Limb (tissue), 2 donors: ENCODE results near the gene SHB.

Source experiments
- DNase-seq, 2 donors: peaks; one replicate each; pipeline ENCODE4 v3.0.0-alpha.2; 2016; ENCODE audit errors: extremely low spot score in 2 of 2

The SHB gene

DNA sequence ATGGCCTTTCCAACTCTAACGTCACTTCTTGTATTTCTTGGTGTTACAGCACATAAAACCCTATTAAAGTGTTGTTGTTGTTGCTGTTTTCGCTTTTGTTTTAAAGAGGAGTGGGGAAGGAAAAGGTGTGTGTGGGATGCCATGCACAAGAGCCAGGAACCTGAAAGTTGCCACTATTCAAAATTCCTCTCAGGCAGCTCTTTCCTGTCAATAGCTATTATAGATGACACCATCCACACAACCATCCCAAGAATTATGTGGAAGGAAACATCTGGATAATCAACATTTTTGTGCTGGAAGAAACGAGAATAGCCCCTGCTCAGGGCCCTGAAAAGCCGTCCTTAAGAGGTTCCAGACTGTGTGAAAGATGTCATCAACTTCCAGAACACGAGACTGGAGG is 79.3 kb downstream of the SHB start:
- DNase-seq = no peak

DNA sequence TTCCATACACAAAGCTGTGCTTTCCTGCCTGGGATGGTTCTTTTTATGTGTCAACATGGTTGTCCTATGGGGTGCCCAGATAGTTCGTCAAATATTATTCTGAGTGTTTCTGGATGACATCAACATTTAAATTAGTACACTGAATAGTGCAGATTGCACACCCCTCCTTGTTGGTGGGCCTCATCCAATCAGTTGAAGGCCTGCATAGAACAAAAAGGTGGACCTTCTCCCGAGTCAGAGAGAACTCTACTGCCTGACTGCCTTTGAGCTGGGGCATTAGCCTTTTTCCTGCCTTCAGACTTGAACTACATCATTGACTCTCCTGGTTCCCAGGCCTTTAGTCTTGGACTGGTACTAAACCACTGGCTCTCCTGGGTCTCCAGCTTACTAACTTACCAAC is 80.4 kb downstream of the SHB start:
- DNase-seq = no peak

DNA sequence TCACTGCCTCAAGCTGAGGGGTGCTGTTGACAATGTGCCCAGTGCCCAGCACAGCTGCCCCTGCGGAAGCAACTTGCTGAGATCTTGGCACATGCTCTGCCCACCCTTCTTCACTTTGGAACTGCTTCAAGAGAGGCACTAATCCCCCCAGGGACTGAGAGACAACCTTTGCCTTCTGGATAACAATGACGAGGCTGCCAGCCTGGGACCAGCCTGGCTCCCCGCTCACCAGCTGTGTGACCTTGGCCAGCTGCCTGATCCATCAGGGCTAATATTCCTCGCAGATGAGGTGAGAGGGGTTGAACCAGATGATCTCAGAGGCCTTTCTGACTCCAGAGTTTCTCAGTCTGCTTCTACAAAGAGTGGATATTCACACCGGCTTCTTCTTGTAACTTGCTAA is 81.0 kb downstream of the SHB start:
- DNase-seq = no peak

- no peak for DNase-seq
Observed at GRCh38 chr9:37987467-37987981, 81.5 kb downstream of the SHB start.

- no peak for DNase-seq
Observed at GRCh38 chr9:37986771-37987258, 82.2 kb downstream of the SHB start.

- DNase-seq = no peak
Observed at GRCh38 chr9:37986001-37986400, 83.0 kb downstream of the SHB start.

GRCh38 chr9:37984672-37985611 is 84.1 kb downstream of the SHB start:
- DNase-seq = no peak

DNA sequence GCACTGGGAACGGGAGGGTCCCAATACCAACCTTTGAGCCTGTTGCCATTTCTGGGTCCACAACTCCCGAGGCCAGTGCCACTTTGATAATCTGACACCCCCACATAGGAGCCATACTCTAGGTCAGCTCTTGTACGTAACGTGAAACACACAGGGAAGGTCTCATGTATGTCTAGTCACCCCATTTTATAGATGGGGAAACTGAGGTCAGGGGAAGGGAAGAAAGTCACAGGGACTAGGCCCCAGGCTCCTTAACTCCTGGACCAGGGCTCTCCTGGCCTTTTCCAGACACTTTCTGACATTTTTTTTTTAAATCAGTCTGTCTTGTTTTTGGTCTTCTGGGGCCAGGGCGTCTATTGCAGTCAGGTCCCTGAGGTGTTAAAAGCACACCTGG is 84.8 kb downstream of the SHB start:
- no peak for DNase-seq

DNA sequence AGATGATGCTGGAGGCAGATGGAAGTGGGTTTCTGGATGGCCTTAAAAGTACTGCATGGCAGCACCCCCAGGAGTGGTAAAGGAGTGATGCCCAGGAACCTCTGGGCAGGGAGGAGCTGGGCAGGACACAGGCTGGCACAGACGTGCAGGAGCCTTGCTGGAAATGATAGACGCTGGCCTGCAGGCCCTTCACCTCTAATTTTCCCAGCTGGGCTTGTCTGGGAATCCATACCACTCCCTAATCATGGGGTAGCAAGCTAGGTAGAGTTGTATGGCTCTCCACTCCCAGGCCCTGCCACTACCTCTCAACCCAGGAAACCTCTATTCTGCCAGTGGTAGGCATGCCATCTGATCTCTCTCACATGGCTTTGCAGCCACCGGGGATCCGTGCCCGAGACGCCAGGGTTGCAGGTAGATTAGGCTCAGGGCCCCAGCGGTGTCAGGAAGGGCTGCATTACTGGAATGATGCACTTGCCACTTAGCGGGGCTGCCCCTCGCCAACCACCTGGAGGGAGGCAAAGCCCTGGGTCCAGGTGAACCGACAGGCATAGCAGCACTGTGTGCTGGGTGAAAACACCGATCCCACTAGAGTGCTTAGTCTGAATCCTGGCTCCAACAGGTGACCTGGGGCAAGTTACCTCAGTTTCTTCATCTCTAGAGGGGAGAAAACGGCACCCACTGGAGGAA is 85.5 kb downstream of the SHB start:
- no peak for DNase-seq

GRCh38 chr9:37979844-37980243 is 89.2 kb downstream of the SHB start:
- no peak for DNase-seq

DNA sequence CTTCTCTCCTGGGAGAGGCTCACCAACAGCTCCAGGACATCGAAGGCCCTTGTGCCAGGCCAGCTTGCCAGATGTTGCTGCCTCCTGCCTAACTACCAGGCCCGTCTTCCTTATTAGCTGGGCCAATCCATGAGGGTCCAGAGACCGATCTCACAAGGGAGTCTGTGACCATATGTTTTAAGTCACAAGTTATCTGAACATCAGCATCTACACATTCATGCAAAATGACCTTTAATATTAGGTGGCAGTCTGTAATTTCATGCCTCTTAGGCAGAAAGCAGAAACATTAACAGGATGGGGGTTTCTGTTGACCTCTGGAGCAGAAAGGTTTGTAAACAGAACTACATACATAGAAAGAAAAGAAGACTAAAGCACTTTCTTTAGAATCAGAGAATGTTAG is 90.0 kb downstream of the SHB start:
- no peak for DNase-seq

DNA sequence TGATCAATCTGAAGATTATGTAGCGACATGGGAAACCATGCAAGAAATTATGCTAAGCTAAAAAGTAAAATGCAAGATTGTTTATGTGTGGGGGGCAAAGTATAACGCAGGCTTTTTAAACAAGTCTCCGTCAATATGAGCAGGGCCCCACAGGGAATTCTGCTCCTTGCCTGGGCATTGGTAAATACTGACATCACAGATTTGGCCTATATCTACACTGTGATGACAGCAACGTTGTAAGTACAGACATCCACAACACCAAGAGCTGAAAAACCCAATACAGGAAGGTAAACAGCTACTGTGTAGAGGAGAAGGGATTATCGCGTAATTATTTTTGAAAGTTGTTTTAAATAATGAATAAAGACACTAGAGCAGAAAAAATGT is 90.6 kb downstream of the SHB start:
- DNase-seq = no peak

- no peak for DNase-seq
Observed at GRCh38 chr9:37977851-37978480, 91.1 kb downstream of the SHB start.

- no peak for DNase-seq
Observed at GRCh38 chr9:37976714-37977477, 92.1 kb downstream of the SHB start.

DNA sequence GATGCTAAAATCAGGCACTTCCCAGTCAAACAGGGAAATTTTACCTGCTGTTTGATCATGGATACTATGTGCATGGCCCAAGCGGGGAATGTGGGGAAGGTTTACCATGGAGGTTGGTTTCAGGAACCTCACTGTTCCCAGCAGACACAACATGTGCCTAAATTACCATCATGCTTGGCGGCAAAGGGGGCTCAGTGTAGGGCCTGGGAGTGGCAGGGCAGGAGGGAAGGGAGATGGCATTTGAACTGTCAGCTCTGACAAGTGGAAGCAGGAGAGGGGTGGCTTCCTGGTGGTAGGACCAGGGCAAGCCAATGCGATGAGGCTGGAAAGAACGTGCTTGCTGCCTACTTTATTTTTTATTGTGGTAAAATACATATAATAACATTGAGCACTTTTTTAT is 93.4 kb downstream of the SHB start:
- no peak for DNase-seq

DNA sequence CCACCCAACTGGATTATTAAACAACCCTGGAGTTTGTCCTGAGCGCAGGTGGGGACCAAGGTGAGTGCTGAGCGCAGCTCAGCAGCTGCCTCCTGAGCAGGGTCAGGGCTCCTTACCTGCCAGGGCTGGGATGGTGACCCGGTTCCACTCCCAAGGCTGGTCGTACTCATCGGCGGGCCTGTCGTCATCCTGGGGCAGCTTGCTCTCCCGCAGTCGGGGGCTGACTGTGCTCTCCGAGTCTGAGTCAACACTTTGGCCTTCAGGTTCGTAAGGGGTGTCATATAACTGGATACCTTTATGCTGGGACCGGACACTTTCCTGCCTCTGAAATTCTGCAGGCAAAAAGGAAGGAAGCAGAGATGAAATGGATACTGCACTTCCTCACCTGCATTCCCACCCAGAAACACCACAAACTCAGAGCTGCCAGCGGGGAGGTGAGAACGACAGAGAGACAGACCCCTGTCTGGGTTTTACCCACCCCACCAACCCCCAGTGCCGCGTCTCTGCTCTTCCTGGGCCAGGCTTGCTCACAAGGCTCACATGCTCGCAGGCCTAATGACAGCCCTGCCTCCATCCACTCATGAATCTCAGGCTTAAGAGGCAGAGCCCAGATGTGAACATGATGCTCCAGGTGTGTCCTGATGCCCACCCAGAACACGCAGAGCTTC is 94.4 kb downstream of the SHB start:
- no peak for DNase-seq

- DNase-seq = no peak
Observed at GRCh38 chr9:37972351-37972848, 96.6 kb downstream of the SHB start.

GRCh38 chr9:37971691-37972090 is 97.3 kb downstream of the SHB start:
- DNase-seq = no peak

DNA sequence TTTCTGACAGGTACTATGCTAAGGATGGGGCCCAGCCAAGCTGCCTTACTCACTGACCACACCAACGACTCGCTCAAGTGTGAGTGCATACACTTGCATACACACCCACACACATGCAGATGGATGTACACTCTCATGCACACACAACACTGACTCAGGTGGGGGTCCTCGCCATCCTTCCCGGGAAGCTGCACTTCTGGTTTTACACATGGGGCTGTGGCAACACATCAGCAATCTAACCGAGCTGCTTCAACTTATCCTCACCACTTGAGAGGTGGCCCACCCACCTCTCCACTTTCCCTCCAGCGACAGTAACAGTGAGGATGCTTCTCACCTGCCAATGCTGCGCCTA is 97.9 kb downstream of the SHB start:
- no peak for DNase-seq

GRCh38 chr9:37970301-37971107 is 98.5 kb downstream of the SHB start:
- no peak for DNase-seq
